ENCODE results near the gene ASPDH. TPM values are rescaled to one million over a fixed set of nuclear protein-coding genes. Genes with fewer than 3 reads are reported as not detected.

ASPDH gene
- total and polyA plus RNA-seq, 2 of the 4 experiments (the other 2 are of a cell fraction), result not detected

DNA sequence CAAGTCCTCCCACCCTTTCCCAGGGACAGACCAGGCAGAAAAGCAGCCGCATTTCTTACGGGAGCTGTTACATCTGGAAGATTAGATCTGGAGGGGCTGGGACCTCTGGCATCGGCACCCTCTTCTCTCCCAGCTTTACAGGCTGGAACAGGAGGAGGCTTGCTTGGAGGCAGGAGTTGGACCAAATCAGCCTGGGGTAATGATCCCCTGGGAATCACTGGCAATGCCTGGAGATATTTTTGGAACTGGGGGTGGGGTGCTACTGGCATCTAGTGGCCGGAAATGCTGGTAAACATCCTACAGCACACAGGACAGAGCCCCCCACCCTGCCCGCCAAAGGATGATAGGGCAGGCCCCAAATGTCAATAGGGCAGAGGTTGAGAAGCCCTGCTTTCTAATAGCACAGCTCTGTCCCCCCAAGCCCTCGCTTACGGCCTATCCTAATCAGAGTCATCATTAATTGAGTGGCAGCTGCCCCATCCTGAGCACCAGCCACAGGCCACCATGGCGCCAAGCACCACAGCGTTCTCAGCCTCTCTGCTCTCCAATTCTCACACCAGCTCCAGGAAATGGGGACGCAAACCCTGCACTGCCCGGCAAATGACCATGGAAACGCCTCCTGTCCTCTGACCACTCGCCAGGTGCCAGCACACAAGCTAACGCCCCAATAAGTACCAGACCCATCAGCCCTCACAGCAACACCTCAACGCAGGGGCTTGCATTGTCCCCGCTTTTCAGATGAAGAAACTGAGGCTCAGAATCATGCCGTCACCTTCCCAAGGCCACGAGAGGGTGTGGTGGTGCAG, 33.9 kb upstream of the ASPDH start (continued):
- TF ChIP-seq, protein P1, sequence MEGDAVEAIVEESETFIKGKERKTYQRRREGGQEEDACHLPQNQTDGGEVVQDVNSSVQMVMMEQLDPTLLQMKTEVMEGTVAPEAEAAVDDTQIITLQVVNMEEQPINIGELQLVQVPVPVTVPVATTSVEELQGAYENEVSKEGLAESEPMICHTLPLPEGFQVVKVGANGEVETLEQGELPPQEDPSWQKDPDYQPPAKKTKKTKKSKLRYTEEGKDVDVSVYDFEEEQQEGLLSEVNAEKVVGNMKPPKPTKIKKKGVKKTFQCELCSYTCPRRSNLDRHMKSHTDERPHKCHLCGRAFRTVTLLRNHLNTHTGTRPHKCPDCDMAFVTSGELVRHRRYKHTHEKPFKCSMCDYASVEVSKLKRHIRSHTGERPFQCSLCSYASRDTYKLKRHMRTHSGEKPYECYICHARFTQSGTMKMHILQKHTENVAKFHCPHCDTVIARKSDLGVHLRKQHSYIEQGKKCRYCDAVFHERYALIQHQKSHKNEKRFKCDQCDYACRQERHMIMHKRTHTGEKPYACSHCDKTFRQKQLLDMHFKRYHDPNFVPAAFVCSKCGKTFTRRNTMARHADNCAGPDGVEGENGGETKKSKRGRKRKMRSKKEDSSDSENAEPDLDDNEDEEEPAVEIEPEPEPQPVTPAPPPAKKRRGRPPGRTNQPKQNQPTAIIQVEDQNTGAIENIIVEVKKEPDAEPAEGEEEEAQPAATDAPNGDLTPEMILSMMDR (conservative IDR thresholded peaks at IDR 0.05; ENCODE audit: low read depth, low read length), result no peak
- TF ChIP-seq RFX5 (IDR thresholded peaks at IDR 0.05; ENCODE audit: low read depth, low read length), result no peak
- TF ChIP-seq MAFK (IDR thresholded peaks at IDR 0.05; ENCODE audit: low read depth, low read length), result no peak
- no peak for TF ChIP-seq NFE2L2 (IDR thresholded peaks at IDR 0.05; ENCODE audit: low read depth, low read length)
- TF ChIP-seq MAZ (IDR thresholded peaks at IDR 0.05; ENCODE audit: borderline replicate concordance, low read depth, low read length), result no peak
- TF ChIP-seq FOS (IDR thresholded peaks at IDR 0.05; ENCODE audit: low read depth, low read length), result no peak
- no peak for TF ChIP-seq BHLHE40 (IDR thresholded peaks at IDR 0.05; ENCODE audit: low read depth, low read length)
